GM18507 (cell line): ENCODE results near the gene LRP8.
A peak's percentile ranks its signal among the peaks of the same experiment; 100 is the strongest.

Experiments used
- DNase-seq: peaks from one replicate; pipeline ENCODE4 v3.0.0; 2011; ENCODE audit warnings: low read depth; ENCODE audit not compliant: insufficient read length; ENCODE audit errors: extremely low spot score
- FAIRE-seq: peaks from 2 replicates; lab custom pipeline; 2011; peaks lifted over from hg19 to GRCh38; lab: Jason Lieb, UNC

LRP8 gene

DNA sequence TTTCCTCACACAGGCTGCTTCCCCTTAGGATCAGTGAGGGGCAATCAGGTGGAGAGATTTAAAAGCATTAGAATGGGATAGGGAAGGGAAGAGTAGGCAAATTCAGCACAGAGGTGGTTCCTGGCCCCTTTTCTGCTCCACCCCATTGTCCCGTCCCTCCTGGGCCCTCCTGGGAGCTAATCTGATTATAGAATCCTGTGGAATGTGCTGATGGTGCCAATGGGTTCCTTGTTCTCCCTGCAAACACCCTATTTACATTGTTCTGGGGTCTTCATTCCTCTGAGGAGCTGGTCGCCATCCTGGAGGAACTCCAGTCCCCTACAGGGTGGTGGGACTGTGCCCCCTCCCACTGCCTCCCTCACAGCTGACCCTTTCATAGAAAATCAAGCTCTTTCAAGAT, 34.4 kb upstream of the LRP8 start:
- DNase-seq (no peak), FAIRE-seq (no peak)

DNA sequence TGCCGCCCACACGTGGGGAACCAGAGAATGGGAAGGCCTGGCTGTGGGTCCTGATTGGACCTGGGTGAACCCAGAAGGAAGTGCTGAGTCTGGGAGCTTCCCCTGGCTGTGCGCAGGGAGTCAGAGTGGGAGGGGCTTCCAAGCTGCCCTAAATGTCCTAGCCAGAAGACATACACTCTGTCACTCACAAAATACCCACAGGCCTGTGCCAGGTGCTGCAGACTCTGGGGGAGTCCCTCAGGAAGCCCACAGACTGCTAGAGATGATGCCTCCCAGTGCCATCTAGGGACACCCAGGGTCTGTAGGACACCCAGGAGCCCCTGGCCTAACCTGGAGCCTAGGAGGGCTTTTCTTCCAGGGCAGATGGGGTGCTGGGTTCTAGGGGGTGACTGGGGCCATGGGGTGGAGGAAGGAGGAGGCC, 33.7 kb upstream of the LRP8 start:
- DNase-seq = no peak
- no peak for FAIRE-seq

DNA sequence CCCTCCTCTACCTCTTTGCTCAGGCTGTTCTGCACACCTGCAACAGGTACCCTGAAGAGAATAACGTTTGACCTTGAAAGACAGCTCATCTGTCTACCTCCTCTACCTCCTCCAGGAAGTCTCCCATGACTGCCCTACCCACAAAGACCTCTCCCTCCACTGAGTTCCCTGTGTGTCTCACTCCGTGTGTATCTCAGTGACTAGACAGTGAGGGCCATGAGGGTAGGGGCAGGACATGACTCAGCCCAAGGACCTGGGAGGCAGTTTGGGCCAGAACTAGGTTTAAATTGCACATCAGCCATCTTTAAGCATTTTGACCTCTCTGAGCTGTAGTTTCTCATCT, 32.0 kb upstream of the LRP8 start:
- FAIRE-seq (no peak), DNase-seq (no peak)

GRCh38 chr1:53359225-53359933, 31.5 kb upstream of the LRP8 start:
- FAIRE-seq (no peak), DNase-seq (no peak)

- FAIRE-seq = no peak
- no peak for DNase-seq
Measured at GRCh38 chr1:53356637-53357036, 28.8 kb upstream of the LRP8 start.

- no peak for DNase-seq
- FAIRE-seq = no peak
Measured at GRCh38 chr1:53354119-53354518, 26.2 kb upstream of the LRP8 start.

DNA sequence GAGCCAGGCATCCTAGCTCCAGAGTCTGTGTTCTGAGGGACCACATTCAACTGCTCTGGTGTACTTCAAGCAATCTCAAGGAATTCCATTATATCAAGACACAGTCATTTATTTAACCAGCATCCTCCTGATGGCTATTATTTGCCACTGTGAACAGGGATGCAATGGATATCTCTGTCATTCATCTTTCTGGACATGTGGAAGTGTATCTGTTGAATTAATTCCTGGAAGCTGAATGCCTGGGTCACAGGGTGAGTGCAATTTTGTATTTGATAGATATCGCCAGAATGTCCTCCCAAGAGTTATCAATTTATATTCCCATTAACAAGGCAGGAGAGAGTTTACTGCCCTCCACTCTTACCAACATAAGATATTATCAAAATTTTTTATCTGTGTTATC, 24.7 kb upstream of the LRP8 start:
- DNase-seq = no peak
- FAIRE-seq = no peak

- FAIRE-seq = no peak
- DNase-seq = no peak
Measured at GRCh38 chr1:53350853-53351767, 23.2 kb upstream of the LRP8 start.

DNA sequence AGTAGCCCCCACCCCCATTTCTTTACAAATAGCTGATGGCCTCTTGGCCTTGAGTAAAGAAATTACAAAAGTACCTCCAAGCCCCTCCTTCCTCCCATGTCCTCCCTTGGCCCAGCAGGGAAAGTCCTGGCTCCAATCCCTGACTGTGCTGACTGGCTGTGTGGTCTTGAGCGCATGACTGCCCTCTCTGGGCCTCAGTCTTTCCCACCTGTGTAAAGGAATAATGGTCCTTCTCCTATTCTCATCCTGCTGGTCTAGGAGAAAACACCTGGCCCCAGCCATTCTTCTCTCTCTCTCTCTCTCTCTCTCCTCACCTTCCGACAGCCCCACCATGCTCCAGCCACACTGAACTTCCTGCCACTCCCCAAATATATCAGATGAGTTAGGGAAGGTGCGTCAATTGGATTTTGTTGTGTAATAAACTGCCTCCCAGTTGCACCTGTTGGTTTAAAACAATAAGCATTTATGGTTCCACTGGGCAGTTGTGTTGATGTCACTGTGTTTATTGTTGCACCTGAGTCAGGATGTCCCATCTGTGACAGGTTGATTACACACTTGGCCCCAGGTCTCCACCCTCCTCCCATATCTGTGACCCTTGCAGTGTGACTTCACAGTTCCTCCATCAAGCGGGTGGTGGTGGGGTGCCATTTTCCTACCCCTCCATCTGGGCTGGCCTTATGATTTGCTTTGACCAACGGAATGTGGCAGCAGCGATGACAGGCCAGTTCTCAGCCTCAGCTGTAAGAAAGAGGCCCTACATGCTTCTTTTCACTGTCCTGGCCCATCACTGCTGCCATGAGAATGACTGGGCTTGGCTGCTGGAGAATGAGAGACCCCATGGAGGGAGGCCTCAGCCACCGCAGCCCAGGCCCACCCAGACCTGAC, 22.3 kb upstream of the LRP8 start:
- DNase-seq = no peak
- FAIRE-seq = no peak

GRCh38 chr1:53349369-53349835, 21.5 kb upstream of the LRP8 start:
- FAIRE-seq = no peak
- DNase-seq = no peak

- no peak for DNase-seq
- FAIRE-seq = no peak
Measured at GRCh38 chr1:53348486-53349368, 20.9 kb upstream of the LRP8 start.

DNA sequence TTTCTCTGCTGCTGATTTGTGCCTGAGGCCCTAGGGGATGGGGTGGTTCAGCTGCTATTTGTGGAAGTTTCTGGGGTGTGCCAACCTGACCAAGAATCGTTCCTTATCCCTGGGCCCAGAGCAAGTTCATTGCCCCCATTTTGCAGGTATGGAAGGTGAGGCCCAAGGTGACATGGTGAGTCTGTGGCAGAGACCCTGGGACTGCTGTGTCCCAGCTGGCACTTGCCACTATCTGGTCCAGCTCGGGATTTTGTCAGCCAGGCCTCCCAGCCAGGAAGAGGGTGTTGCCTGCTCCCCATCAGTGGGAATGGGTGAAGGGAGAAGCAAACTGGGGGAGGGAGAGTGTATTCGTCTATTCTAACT, 18.9 kb upstream of the LRP8 start:
- DNase-seq (no peak), FAIRE-seq (no peak)

DNA sequence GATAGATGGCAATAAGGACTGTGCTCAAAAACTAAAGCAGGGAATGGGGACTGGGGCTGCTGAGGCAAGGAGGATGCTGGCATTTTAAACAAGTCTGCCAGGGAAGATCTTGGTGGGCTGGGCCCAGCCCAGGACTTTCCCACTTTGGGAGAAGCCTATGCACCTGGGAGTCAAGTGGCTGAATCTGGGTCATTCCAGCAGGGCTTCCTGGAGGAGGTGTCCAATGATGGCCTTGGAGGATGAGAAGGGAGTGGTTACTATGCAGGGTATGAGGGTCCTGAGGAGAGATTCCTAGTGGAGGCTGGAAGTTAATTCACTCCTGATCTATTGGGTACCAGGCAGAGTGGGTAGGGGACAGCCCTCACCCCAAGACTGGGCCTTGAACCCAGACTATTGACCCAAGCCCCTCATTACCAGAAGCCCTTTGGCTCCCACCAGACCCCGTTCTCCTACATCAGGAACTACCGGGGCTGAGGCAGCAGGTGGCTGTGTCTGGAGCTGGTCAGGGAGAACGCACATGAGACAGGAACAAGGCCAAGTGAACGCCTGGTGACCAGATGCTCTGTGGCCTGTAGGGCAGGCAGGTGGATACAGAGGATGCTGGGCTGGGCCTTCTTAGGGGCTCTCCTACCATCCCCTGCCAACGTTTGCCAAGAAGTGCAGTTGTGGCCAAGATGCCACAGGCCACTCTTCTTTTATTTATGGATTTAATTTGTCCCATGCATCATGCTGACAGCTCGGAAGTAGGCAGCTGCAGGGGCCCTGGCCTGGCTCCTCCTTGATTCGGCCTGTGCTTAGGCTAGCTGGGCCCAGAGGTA, 18.3 kb upstream of the LRP8 start:
- no peak for DNase-seq
- FAIRE-seq = peak; percentile 15

DNA sequence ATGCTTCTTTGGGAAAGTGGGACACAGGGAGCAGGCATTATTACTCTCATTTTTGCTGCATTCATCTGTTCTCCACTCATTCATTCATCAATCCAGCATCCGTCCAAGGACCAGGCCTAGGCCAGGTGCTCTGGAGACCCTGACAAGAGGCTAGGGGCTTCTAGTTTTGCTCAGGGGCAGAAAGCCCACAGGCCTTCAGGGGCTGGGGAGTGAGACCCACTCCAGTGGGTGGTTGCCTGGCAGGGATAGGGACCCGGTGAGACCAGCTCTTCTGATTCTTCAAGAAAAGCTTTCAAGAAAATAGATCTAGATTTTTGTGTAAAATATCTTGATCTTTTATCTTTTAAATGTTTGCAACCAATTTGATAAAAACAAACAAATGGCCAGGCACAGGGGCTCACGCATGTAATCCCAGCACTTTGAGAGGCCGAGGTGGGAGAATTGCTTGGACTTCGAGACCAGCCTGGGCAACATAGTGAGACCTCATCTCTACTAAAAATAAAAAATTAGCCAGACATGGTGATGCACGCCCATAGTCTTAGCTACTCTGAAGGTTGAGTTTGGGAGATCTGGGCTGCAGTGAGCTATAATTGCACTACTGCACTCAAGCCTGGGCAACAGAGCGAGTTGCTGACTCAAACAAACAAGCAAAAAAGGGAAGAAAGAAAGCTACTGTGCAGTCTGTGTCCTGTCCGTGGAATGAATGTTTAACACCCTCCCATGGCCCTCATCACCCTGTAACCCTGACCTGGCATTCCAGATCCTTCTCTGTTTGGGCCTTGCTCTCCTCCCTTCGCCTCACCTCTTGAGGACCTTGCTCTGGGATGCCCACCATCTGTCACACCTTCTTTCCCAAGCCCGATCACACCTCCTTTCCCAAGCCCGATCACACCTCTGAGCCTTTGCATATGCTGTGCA, 17.3 kb upstream of the LRP8 start:
- peak; percentile 96 for FAIRE-seq
- DNase-seq = no peak

DNA sequence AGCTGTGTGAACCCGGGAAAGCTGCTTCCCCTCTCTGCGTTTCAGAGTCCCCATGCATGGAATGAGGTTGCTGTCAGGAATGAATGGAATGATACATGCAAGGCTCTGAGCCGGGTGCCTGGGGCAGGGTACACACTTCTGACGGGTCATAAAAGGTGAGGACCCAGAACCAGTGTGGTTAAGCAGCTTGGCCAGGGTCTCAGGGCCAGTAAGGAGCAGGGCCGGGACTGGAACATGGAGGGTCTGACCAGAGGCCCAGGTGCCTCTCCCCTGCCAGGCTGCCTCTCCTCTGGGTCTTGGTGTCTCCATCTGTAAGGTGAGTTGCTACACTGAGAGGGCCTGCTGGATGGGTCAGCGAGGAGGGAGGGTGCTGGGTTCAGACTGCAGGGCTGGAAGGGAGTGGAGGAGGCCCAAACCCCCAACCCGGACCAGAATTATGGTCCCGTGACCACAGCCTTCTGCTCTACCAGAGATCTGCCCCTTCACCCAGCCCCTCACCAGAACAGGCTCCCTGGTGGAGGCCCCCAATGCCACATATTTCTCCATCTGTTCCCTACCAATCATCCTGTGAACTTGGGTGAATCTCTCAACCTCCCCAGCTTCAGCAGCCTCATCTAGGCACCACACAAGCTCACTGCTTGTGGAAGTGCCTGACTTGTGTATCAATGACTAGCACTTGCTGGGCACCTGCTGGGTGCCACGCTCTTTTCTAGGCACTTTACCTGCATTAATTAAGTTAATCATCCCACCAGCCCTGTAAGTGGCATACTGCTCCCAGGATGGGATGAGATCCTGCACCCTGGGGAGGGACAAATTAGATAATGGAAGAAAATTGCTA, 16.2 kb upstream of the LRP8 start:
- FAIRE-seq (no peak), DNase-seq (no peak)

GRCh38 chr1:53342735-53343470, 15.0 kb upstream of the LRP8 start:
- FAIRE-seq = no peak
- no peak for DNase-seq
